NCI-H2196 treated with DMSO at 0.1 percent for 48 hours (cell line): ENCODE measurements around the gene WASF2.
"Not testable (repeated sequence)": the region's sequence is repeated elsewhere in the genome, so short reads cannot be mapped to it uniquely, and the experiment has no call there.

Source experiments
- DNase-seq: peaks from one replicate; lab custom pipeline; 2025; ENCODE audit not compliant: unreplicated experiment; lab: John Stamatoyannopoulos, UW

WASF2 gene

DNA sequence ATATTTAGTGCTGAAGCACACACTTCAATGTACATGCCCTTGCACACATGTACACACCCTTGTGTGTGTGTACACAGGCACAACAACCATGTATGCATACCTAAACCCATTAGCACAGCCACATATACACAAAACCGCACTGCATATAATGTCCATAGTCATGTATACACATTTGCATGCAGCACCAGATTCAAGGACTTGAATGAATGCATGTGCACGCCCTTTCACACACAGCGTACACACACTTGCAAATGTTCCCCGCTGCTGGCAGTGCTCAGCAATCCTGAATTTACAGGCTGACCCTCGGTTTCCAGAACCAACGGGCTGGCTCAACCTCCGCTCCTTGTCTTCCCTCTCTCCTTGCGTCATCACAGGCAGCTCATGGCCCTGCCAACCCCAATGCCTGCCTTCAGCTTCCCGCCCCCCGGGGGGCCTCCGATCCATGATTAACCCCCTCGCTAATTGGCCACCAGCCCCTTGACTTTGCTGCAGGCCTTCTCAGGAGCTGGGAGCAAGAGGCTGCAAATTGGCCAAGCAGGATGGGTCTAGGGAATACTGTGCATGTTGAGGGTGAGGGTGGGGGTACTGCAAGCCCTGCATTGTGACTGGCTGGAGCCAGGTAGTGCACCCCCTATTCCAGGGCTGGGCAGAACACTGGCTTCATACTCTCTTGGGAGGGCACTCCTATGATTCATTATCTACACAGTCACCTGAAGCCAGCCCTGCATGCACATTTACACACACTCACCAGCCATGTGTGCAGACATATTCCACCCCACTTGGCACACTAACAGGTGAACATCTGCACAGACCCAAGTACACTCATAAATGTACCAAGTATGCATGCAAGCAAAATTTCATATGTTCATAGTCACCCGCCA is 89.6 kb downstream of the WASF2 start:
- DNase-seq, result no peak

DNA sequence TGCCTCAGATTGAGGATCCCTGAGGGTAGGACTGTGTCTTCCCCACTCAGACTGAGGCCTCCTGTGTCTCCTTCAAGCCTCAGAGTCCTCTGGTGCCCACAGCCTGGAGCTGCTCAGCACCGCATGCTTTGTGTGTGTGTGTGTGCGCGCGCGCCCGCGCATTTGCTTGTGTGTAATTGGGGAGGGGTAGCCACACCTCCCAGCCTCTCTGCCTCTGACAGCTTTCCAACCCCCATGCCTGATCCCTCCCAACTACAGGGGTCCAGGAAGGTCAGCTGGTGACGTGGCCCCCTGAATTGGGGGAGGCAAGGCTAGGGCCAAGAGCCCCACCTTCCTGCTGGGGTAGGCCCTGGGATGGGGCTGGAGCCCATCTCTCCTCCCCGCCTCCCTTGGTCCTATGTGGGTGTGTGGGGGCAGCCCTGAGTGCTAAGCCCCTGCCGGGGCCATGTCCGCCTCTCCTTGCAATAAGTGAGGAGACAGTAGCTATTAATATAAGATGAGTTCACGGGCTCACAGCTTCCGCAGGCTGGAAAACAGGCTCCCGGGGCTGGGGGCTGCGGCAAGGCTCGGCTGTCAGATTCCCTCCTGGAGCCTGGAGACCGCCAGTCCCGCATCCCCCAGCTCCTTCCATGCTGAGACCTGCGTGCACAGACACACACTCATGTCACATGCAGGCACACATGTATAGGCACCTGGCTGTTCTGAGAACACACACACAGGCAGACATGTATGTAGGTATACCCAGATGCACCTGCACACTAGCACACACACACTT is 90.5 kb downstream of the WASF2 start:
- DNase-seq, result no peak

GRCh38 chr1:27398405-27399149 is 91.4 kb downstream of the WASF2 start:
- no peak for DNase-seq

- no peak for DNase-seq
Observed at GRCh38 chr1:27397749-27398148, 92.2 kb downstream of the WASF2 start.

DNA sequence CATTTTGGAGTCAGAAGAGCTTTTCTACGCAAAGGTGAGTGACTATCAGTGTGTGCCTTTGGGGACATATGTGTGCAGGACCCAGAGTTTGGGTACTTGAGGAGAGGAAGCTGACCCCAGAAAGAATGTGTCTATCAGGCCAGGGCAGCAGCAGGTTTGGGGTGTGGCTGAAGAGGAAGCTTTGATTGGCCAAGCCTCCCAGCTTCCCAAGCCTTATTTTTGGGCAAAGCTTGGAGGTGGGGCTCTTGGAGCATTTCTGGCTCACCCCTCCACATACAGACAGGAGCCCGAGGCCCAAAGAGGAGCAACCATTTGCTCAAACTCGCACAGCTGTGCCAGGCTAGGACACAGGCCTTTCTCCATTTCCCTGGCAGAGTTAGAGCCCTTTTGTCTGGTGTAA is 92.9 kb downstream of the WASF2 start:
- DNase-seq, result no peak

GRCh38 chr1:27395441-27396195 is 94.3 kb downstream of the WASF2 start:
- peak; percentile 71 for DNase-seq

- no peak for DNase-seq
Observed at GRCh38 chr1:27394925-27395324, 95.0 kb downstream of the WASF2 start.

GRCh38 chr1:27394282-27394658 is 95.7 kb downstream of the WASF2 start:
- DNase-seq, result no peak

DNA sequence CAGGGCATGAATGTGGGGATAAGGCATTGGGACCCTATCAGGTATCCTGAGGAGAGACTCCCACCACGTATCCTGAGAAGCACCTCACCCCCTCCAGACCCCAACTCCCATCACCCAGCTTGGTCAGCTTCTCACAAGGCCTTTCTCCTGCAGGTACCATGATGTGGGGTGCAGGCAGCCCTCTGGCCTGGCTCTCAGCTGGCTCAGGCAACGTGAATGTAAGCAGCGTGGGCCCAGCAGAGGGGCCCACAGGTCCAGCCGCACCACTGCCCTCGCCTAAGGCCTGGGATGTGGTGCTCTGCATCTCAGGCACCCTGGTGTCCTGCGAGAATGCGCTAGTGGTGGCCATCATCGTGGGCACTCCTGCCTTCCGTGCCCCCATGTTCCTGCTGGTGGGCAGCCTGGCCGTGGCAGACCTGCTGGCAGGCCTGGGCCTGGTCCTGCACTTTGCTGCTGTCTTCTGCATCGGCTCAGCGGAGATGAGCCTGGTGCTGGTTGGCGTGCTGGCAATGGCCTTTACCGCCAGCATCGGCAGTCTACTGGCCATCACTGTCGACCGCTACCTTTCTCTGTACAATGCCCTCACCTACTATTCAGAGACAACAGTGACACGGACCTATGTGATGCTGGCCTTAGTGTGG is 96.2 kb downstream of the WASF2 start:
- DNase-seq, result no peak

- DNase-seq, result no peak
Observed at GRCh38 chr1:27392778-27393635, 97.0 kb downstream of the WASF2 start.

DNA sequence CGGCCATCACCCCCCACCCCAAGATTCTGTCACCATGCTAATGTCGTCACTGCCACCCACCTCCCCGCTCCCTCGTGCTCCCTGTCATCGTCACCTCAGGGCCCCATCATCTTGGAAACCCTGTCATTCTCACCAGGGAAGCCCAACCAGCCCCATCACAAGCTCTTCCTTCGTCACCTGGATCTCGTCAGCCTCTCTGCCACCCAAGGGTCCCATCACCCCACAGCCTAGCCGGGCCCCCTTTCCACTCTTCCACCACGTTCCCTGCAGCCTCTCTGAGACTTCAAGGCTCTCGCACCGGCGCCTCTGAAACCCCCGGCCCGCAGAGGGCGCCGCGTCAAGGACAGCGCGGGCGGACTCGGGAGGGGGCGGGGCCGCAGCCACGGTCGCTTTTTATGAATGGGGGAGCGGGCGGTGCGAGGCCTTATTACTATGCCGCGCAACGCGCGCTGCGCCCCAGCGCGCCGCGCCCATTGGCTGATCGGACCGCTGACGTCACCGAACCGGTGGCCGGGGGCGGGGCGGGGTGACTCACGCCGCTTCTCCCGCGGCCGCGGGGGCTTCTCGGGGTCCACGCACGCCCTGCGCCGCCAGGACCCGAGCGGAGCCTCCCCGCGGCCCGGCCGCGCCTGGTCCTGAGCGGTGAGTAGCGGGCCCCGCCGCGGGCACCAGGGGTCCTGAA is 97.7 kb downstream of the WASF2 start, which contains the start of gene GPR3:
Gene GPR3, plus strand, starts transcription at position 527 of the 682 bp plus-strand sequence. CDS start 1,177 bp downstream, outside the sequence.
- DNase-seq, result peak; percentile 88

GRCh38 chr1:27391511-27392095 is 98.4 kb downstream of the WASF2 start:
- no peak for DNase-seq

GRCh38 chr1:27388337-27389005 is 101.5 kb downstream of the WASF2 start:
- DNase-seq, result peak; percentile 50

DNA sequence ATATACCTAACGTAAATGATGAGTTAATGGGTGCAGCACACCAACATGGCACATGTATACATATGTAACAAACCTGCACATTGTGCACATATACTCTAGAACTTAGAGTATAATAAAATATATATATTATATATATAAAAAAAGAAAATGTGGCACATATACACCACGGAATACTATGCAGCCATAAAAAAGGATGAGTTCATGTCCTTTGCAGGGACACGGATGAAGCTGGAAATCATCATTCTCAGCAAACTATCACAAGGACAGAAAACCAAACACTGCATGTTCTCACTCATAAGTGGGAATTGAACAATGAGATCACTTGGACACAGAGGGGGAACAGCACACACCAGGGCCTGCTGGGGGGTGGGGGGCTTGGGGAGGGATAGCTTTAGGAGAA is 105.2 kb downstream of the WASF2 start:
- not testable (repeated sequence) for DNase-seq

DNA sequence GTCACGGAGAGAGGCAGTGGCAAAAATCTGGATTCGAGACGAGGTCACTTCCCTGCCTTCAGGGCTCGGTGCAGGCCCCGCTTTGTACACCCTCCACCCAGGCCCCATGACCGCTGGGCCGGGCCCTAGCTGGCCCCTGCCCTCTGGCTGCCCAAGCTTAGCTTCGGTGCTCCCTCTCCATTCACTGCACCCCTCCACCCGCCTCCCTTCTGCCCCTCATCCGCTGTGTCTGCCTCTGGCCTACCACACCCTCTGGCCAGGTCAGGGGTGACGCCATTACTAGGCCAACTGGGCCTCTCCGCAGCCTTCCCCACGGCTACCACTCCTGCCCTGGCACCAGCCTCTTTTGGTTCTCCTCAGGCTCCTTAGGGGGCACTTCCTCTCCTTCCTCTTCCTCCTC is 106.3 kb downstream of the WASF2 start:
- no peak for DNase-seq

DNA sequence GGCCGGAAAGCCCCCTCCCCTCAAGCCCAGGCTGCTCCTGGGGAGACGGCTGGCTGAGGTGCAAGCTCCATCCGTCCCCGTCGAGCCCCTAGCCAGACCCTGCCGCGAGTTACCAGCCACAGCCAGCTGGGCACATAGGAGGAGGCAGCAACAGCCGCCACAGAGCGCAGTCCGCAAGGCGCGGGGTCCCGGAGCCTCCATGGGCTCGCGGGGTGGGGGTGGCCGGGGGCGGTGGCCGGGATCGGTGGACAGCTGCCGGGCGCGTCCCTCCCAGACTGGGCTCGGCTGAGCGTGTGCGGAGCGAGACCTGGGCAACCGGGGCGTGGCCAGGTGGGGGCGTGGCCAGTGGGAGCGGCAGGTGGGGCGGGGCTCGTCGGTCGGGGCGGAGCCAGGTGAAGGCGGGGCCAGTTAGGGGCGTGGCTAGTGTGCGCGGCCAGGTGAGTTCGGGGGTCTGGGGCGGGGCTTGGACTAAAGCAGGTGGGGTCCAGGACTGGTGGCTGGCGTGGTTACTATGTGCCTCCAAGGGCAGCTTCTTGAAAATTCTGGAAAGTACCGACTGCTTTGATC is 106.8 kb downstream of the WASF2 start, which contains the start of gene CD164L2:
Gene CD164L2, minus strand, starts transcription at position 295 of the 567 bp plus-strand sequence. Its CDS starts 94 bp downstream, at position 201.
- no peak for DNase-seq
